Ammon's horn (tissue), 1 donor: Measurements from ENCODE around the gene VPS41.
"Not testable (repeated sequence)": the region's sequence is repeated elsewhere in the genome, so short reads cannot be mapped to it uniquely, and the experiment has no call there.

Experiments used
- DNase-seq: peaks from one replicate; pipeline ENCODE4 v3.0.0-alpha.2; 2016; ENCODE audit warnings: low spot score

Gene VPS41

DNA sequence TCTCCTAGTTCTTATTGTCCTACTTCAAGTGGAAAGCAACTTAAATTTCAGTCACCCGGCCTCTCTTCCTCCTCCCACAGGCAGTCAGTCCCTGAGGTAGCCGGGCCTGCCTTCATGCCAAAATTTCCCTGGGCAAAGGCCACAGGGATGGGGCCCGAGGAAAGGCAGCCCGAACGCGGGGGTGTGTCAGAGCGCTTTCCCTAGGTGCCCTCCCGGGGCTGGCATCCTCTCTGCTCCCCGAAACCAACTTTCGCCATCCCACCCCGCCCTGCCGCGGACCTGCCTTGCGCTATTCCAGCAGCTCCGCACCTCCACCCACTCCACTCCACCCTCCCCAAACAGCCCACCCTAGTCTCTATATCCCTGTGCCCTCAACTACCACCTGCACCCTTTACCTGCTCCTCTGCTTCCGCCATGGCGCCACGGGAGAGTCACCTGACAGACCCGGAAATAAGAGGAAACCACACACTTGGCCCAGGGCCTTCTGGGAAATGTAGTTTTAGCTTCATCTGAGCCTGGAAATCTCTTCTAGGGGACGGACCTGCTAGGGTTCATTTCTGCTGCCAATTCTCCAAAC lies at the start of gene VPS41:
Gene VPS41, minus strand, starts transcription at position 433 of the 577 bp plus-strand sequence. Its CDS starts 17 bp downstream, at position 416.
- DNase-seq: peak; percentile 87

DNA sequence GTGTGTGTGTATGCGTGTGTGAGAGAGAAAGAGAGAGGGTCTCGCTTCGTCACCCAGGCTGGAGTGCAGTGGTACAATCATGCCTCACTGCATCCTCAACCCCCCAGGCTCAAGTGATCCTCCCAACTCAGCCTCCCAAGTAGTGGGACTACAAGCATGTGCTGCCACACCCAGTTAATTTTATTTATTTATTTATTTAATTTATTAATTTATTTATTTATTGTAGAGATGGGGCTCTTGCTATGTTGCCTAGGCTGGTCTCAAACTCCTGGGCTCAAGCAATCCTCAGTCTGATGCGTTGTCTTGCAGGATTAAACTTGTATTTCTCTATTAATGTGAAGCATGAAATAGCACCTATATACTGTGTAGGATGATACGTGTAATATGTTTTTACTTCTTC lies 46.9 kb upstream of the VPS41 start:
- DNase-seq: no peak

DNA sequence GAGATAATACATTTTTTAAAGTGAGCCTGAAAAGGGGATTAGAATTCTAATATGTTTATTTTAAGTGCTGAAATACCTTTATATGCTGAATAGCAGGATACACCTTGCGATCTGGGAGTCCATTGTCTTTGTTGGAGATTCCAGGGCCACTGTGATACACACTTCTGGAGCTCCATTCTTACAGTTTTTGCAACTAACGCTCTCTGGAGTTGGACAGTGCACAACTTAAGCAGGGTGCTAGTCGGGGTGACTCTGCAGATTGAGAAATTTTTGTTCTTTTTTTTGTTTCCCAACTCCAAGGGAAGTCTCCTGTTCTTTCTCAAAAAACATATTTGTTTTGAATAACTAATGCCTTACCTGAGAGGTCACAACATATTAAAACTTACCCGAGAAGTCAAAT lies 45.0 kb upstream of the VPS41 start:
- no peak for DNase-seq

DNA sequence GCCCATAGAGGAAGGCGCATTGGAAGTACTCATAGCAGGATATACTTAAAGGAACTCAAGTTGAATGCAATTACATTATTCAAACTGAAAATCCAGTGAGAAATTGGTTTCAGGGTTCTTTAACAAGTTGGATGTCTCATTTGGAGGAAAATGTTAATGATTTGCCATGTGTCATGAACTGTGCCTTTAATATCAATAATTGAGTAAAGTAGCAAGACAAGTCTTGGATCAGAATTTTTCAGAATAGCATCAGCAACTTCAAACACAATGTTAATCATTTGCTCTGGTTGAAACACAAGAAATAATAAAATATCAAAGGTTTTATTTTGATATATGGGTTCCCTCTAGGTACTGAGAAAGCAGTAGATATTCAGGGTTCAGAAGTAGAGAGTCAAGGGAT lies 44.2 kb upstream of the VPS41 start:
- no peak for DNase-seq

DNA sequence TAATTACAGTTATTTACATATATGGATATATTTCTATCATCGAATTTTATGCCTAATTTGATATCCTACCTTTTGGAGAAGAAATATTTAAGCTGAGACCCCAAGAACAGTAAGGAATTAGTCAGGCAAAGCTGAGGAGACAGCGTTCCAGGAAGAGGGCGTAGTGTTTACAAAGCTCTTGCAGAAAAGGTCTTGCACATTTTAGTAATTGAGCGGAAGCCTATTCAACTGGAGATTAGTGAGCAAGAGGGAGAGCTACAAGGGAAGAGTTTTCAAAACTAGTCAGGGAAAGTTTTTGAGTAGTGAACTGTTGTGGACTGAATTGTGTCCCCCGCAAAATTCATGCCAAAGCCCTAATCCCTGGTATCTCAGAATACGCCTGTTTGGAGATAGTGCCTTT lies 42.2 kb upstream of the VPS41 start:
- no peak for DNase-seq

DNA sequence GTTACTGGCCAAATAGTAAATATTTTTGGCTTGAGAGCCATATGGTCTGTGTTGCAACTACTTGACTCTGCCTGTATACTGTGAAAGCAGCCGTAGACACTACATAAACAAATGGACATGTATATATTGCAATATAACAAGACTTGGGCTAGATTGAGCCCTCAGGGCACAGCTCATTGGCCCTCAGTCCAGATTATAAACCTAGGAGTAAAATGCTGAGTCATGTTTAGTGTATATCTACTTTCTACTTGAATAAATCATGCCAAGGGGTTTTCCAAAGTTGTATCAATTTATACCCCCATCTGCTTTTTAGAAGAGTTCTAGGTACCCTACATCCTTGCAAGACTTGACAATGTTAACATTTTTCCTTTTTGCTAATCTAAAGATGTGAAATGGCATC lies 41.3 kb upstream of the VPS41 start:
- no peak for DNase-seq

DNA sequence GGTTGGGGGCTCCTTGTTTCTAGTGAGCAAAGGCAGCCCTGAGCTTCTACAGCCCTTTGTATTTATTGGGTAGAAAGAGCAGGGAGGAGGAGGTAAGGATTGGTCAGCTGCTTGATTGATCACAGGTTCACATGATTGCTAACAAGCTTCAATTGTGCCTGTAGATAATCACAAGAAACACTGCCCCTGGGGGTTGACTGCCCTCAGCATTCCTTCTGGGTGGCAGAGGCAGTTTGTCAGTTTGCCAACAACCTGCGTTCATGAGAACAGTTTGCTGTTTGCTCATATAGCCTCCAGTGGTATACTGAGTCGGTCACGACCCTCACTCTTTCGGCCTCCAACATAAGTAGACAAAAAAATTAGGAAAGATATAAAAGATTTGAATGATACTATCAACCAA lies 38.5 kb upstream of the VPS41 start:
- DNase-seq: not testable (repeated sequence)

DNA sequence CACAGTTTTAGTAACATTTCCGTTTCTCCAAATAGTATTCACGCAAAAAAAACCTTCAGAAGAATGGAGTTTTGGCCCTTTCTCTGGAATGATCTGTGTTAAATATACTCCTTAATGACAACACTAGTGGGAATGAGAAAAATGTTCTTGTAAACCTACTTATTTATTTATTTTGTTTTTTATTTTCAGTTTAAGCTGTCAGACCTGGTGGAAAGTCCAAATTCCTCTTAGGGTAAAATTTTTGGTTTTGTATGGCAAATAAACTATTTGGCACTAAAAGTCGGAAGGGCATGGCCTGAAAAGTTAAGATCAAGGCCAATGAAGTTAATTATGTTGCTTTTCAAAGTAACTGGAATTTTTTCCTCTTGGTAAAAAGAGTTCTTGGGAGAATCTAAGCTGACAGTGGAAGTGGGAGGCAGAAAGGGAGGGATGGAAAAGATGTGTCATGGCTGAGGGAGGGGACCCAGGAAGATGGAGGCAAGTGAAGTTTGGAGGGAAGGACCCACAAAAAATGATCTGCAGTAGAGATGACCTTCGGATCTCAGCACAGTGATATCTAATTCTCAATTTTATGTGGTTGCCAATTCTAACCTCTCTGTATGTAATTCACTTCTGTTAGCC lies 33.5 kb upstream of the VPS41 start:
- DNase-seq: no peak

DNA sequence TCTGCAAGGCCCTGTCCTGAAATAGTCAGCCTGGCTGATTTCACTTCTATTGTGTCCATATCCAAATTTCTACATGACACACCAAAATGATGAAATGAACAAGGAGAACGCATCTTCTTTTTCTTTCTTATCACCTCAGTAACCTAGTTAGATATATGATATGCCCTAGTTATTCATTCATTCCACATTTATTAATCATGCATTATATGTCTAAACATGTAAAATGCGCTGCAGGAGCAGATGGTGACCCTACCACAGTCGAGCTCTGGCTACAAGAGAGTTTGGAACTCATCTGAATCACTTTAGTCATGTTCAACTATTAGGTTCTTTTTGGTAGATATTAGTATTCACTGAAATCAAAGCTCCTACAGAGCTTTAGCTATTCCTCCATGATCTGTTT lies 31.8 kb upstream of the VPS41 start:
- DNase-seq: no peak

DNA sequence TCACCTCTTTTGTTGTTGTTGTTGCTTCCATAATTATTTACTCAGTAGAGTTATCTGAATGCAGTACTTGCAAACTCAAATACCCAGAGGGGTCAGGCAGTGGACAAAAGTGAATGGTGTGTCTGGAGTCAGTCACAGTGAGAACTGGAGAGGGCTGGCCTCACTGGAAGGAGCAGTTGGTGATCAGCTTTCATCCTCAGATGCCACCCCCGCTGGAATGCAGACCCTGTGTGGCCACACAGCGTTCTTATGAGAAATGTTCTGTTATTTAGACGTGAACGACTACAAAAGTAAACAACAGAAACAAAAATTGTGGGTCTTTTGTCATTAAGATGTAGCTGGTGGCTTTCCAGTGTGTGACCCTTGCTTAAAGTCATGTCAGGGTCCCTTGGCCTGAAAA lies 29.6 kb upstream of the VPS41 start:
- no peak for DNase-seq

DNA sequence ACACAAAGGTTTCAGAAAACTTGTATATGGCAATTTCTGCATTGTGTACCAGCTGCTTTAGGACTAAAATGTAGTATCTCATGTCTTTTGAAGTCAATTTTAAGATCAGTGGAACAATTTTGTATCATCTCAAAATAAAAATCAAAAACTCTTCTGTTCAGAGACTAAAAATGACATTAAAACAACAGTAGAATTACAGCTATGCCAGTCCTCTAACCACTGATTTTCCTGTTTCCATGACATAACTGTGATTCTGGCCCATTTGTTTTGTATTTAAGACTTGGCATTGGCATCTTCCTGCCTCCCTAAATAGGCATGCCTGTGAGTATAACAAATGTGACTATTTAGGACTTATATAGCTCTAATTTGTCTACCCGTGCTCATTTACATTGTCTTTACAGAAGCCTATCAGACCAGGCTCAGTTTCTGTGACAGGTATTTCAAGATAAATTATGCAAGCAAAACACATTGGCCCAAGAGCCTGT lies 29.1 kb upstream of the VPS41 start:
- no peak for DNase-seq

DNA sequence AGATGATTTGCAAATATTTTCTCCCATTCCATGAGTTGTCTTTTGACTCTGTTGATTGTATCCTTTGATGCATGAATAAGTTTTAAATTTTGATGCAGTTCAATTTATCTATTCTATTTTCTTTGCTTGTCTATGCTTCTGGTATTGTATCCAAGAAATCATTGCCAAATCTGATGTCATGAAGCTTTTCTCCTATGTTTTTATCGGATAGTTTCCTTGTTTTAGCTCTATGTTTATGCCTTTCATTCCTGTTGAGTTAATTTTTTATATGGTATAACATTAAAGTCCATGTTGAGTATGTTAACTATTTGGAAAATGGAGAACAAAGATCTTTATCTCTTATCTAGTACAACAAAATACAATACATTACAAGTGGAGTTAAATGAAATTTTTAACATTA lies 27.6 kb upstream of the VPS41 start:
- DNase-seq: no peak

DNA sequence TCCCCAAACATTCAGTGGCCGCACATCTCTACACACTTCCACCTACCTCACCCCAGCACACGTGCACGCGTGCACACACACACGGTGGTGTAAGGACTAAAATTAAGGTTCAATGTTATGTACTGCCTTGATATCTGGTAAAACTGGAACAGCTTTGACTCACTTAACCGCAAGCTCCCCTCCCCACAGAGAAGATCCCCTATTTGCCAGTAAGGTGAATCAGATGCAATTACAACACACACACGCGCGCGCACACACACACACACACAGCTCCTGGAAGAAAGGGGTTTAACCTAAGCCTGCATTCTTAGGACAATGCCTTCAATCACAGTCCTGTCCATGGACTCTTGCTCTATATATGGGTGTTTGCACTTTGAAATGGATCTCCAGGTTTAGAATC lies 25.5 kb upstream of the VPS41 start:
- DNase-seq: no peak

DNA sequence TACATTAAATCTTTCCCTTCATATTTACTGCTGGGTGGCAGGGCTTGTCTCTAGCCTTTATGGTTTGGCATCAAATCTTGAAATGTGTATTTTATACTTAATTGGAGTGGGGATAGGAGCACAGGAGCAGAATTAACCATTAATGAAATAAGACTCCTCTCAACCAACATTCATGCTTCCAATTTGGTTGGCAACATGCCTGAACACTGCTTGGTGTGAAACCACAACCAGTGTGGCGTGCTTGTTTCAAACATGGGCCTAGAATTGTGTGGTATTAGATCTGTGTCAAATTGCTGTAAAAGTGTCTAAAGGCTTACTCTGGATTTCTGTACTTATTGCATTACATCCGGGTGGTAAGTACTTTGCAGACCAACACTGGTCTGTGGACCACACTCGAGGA lies 25.1 kb upstream of the VPS41 start:
- DNase-seq: no peak

DNA sequence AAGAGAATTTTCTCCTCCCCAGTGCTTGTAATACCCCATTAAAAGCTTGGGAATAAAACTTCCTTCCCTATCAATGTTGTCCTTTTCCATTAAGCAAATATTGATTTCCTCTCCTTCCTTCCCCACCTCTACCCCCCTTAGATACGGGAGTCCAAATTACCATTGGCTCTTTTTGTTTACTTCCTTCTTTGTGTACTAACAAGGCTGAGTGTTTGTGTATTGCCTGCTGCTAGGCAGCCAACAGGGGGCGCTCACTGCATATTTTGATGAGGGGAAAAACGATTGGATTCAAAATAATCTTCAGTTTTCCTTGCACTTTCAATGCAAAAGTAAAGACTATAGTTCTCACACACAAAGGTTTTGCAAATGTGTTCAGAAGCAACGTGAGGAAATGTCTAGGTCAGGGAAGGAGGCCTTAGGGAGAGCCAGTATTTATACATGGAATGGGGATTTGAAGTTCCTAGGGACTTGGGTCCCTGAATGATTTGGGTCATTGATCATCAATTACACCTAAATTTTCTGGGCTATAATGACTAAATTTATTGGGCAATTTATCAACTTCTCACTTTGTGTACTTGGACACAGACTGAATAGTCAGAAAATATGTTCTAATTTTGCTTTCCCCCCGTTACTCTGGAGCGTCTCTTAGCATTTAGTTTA lies 23.6 kb upstream of the VPS41 start:
- peak; percentile 52 for DNase-seq

DNA sequence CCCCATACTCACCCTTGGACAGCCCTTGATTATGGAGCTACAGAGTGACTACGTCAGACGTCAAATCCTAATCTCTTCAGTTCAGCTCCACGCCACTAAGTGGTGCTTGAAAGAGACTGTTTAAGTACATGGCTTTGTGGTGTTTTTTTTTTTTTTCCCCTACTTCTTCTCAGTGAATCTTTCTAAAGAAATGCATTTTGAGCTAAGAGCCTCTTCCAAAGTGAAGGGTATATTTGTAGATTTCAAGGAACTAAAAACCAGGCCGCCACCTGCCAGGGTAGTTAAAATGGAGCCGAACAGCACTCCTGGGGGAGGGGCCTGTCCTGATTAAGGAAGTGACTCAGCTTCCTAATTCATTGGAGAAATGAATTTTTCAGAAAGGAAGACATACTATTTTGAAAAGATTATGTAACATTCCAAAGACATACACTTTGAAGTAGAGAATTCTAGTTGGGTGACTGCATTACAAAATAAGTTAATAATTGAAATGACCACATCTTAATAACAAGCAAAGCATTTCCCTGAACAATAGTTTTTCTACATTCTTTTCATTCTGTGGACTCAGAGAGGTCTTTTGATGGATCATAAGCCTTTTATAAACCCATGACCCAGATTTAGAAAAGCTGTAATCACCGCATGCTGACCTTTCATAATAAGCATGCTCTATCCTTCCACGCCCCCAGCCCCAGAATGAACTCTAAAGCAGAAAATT lies 20.6 kb upstream of the VPS41 start:
- DNase-seq: no peak

DNA sequence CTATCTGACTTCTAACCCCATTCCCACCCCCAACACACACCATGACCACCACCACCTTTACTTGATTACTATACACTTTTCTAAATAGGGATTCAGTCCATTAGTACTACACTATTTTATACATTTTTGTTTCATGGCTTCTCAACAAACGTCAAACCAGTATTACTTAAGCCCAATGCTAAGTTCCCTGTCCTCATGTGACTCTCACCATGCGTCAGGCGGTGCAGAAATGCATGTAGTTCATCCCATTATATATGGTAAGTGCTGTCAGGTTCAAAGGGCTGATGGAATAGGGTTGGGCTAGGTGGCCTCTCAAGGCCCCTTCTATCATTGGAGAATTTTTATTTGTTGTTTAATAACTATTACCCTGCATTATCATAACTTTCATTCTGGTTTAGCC lies 19.5 kb upstream of the VPS41 start:
- DNase-seq: no peak

DNA sequence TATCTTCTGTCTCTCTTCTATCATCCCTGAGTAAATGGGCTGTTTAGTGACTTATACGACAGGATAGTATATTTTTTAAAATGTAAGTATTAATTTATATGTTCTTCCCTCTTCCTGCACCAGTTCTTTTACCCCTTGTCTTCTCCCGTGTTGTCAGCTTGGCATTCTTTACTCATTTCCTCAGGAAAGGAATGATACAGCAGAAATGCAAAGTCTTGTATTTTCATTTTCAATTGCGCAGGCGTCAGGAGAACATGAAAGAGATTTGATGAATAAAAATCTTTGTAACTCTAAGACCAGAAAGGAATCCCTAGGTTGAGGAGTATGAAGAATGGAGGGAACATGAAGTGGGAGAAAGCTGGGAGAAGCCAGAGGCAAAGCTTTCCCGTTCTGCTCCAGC lies 18.8 kb upstream of the VPS41 start:
- DNase-seq: no peak

DNA sequence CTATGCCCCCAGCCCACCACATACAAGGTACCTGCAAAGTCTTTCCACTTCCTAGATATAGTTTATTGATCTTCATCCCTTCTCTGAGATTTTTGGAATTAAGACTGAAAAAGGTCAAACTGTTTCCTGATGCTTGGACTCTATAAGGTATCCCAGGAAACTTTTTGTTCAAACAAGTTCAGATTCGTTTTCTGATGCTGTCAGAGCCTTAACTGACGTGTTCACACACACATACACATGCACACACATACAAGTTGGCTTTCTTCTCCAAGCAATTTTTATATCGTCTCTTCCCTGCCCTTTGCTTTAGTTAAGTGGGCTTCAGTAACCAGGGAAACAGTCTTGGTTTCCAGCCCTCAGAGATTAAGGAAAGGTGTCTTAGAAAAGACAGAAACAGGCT lies 11.7 kb upstream of the VPS41 start:
- DNase-seq: no peak

DNA sequence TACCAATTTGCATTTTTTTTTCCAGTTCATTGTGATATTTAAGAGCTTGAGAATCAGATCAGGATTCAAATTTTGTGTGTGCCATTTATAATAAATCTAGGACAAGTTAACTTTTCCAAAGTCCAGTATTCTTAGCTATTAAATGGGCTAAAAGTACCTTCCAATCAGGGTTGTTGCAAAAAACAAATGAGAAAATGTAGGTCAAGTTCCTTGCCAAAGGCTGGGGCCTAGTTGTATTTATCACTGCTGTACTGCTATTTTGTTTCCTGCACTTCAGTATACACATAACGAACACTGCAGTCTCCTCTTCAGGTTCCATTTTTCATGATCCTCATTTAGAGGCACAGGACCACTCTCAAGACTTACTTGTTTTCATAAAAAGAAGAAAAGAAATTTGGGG lies 7.4 kb upstream of the VPS41 start:
- no peak for DNase-seq

DNA sequence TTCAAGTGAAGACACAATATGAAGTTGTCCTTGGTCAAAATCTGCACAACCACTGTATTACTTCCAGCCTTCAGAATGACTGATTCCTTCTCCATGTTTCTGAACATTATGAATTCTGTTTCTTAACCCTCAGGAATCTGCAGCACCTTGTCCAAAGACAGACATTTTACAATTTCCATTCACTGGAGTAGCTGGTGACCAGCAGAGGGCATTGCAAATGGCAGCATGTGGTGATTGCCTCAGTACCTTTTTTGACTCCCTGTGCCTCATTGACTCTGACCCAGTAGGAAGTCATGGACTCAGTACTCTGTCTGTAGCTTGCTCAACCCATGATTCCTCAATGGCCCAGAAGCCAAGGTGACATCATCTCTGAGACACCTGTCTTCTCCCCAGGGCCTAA lies 879 bp upstream of the VPS41 start:
- DNase-seq: no peak

DNA sequence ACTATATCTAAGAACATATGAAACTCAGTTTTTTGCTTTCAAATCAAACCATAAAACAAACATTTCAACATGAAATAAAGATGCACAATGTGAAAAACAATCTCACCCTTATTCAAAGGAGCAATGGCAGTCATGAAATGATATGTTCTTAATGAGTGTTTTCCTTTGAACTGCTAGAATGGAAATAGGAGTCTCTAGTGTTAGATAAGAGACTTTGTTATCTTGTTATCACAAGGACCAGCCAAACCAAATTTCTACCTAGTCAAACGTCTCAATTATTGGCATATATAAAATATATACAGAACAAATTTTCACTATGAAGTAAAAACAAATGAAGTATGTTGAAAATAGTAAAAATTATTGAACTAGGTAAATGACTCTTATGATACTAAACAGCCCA lies 1.2 kb downstream of the VPS41 start:
- DNase-seq: no peak

DNA sequence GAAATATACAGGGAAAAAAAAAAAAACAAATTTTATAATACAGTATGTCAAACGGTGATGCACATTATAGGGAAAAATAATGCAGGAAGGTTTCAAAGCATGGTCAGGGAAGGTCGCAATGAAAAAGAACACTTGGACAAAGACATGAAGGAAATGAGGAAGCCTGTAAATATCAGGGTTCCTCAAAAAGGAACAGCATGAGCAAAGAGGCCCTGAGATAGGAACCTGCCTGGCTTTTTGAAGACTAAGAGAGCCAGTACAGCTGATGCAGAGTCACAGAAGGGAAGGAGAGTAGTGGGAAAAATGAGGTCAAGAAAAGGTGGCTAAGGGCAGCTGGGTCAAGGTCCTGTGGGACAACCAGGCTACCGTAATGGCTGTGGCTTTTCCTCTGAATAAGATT lies 1.9 kb downstream of the VPS41 start:
- DNase-seq: no peak
